Hepatocyte (in vitro differentiated cells): Measurements from ENCODE around the gene C19orf73. TPM values are rescaled to one million over a fixed set of nuclear protein-coding genes. Genes with fewer than 3 reads are reported as not detected.

Experiments
- DNase-seq: peaks from one replicate; pipeline ENCODE4 v3.0.0-alpha.2; 2016; ENCODE audit warnings: low spot score
- H2AFZ ChIP-seq: fragments of 200-600 bp; sonication (generic); 2 replicates; pipeline ENCODE4 v1.6.0; 2016; ENCODE audit warnings: antibody characterized with exemption, mild to moderate bottlenecking
- H3K27ac ChIP-seq: fragments of 200-600 bp; sonication (generic); 2 replicates; pipeline ENCODE4 v1.5.1; 2016; ENCODE audit warnings: mild to moderate bottlenecking
- H3K27me3 ChIP-seq: fragments of 200-600 bp; sonication (generic); 2 replicates; pipeline ENCODE4 v1.6.1; 2016
- H3K36me3 ChIP-seq: fragments of 200-600 bp; sonication (generic); replicated peaks from 2 replicates; pipeline ENCODE4 v1.5.1; 2016; ENCODE audit warnings: low read depth; ENCODE audit not compliant: insufficient read depth
- H3K4me1 ChIP-seq: fragments of 200-600 bp; sonication (generic); 2 replicates; pipeline ENCODE4 v1.5.1; 2016; ENCODE audit warnings: mild to moderate bottlenecking, moderate library complexity; ENCODE audit not compliant: insufficient read depth
- H3K4me2 ChIP-seq: fragments of 200-600 bp; sonication (generic); 2 replicates; pipeline ENCODE4 v1.6.0; 2016
- H3K4me3 ChIP-seq: fragments of 200-600 bp; sonication (generic); 2 replicates; pipeline ENCODE4 v1.5.1; 2016; ENCODE audit warnings: mild to moderate bottlenecking
- H3K79me2 ChIP-seq: fragments of 200-600 bp; sonication (generic); 2 replicates; pipeline ENCODE4 v1.6.0; 2017; ENCODE audit warnings: mild to moderate bottlenecking
- H3K9me2 ChIP-seq: fragments of 200-600 bp; sonication (generic); replicated peaks from 2 replicates; pipeline ENCODE4 v1.6.0; 2017; ENCODE audit warnings: mild to moderate bottlenecking; ENCODE audit not compliant: insufficient read depth
- H3K9me3 ChIP-seq: fragments of 200-600 bp; sonication (generic); 2 replicates; pipeline ENCODE4 v1.5.1; 2016; ENCODE audit warnings: low read depth, mild to moderate bottlenecking
- H4K20me1 ChIP-seq: fragments of 200-600 bp; sonication (generic); 2 replicates; pipeline ENCODE4 v1.6.0; 2016; ENCODE audit warnings: mild to moderate bottlenecking; ENCODE audit not compliant: insufficient read depth, poor library complexity, severe bottlenecking
- CTCF ChIP-seq: fragments of 200-600 bp; sonication (generic); IDR thresholded peaks from 2 replicates; pipeline ENCODE4 v1.5.1; 2016; ENCODE audit warnings: antibody characterized with exemption, mild to moderate bottlenecking; ENCODE audit not compliant: poor library complexity
- EZH2 ChIP-seq: fragments of 200-600 bp; sonication (generic); IDR thresholded peaks from 2 replicates; pipeline ENCODE4 v1.6.1; 2016; ENCODE audit warnings: antibody characterized with exemption, mild to moderate bottlenecking, borderline replicate concordance
- EZH2phosphoT487 ChIP-seq: fragments of 200-600 bp; sonication (generic); IDR thresholded peaks from one replicate; pipeline ENCODE4 v1.6.1; 2018; ENCODE audit warnings: antibody characterized with exemption, mild to moderate bottlenecking, low read depth, moderate library complexity; ENCODE audit not compliant: unreplicated experiment, severe bottlenecking
- WGBS: methylation state at CpG from one replicate; pipeline ENCODE4 v1.1.6; 2016; ENCODE audit warnings: low lambda C conversion rate; ENCODE audit errors: missing lambda C conversion rate; 5-methylcytosine and 5-hydroxymethylcytosine counted together
- polyA plus RNA-seq: library from polyadenylated mRNA; unstranded; fragments of >200 nt; fragmentation: Nextera tagmentation; extraction: Ambion mirVana; gene quantifications from 2 replicates; pipeline ENCODE4 v1.2.1, GENCODE V29; 2016
- total RNA-seq: library from RNA; depleted of rRNA; stranded (reverse); fragments of >200 nt; gene quantifications from 2 replicates; pipeline ENCODE4 v1.2.3, GENCODE V29; 2014

C19orf73 gene
- total and polyA plus RNA-seq, 2 experiments from 2014 or later = 1.9 to 2.7 TPM

GRCh38 chr19:49094505-49095482, 24.1 kb downstream of the C19orf73 start:
- Histone ChIP-seq H3K27ac (no peak overlapping the region), H3K36me3 (no peaks in the 10 kb centered on the region), H3K9me2 (no peaks in the 10 kb centered on the region), H3K79me2 (peaks cover 75% of the 10 kb centered on the region), H3K4me3 (no peak overlapping the region), H3K4me2 (no peak overlapping the region), H3K9me3 (no peaks in the 10 kb centered on the region), H4K20me1 (peaks cover 60% of the 10 kb centered on the region), H3K27me3 (no peaks in the 10 kb centered on the region), H2AFZ (no peak overlapping the region), H3K4me1 (no peaks in the 10 kb centered on the region)
- WGBS = 93% methylated on average over 23 of the region's 23 CpGs
- TF ChIP-seq EZH2phosphoT487 = no peak
- no peak for TF ChIP-seq CTCF
- no peak for TF ChIP-seq EZH2
- DNase-seq = no peak

DNA sequence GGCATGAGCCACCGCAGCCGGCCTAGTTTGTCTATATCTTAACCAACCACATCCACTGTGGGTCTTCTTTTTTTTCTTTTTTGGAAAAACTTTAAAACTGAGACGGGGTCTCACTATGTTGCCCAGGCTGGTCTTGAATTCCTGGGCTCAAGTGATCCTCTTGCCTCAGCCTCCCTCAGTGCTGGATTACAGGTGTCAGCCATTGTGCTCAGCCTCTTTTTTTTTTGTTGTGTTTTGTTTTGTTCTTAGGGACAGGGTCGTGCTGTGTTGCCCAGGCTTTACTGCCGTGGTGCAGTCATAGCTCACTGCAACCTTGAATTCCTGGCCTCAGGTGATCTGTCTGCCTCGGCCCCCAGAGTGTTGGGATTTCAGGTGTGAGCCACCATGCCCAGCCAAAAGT, 26.3 kb downstream of the C19orf73 start:
- DNase-seq = no peak
- TF ChIP-seq EZH2phosphoT487 (no peak), EZH2 (no peak), CTCF (no peak)
- H3K4me3 ChIP-seq = no peak overlapping the region
- no peaks in the 10 kb centered on the region for H3K9me3 ChIP-seq
- no peaks in the 10 kb centered on the region for H3K4me1 ChIP-seq
- 97% methylated on average over 6 of the region's 6 CpGs for WGBS
- no peaks in the 10 kb centered on the region for H3K36me3 ChIP-seq
- no peak overlapping the region for H2AFZ ChIP-seq
- H4K20me1 ChIP-seq = peaks cover 63% of the 10 kb centered on the region
- no peaks in the 10 kb centered on the region for H3K9me2 ChIP-seq
- H3K4me2 ChIP-seq = no peak overlapping the region
- no peak overlapping the region for H3K27ac ChIP-seq
- no peaks in the 10 kb centered on the region for H3K27me3 ChIP-seq
- H3K79me2 ChIP-seq = peaks cover 77% of the 10 kb centered on the region

GRCh38 chr19:49091391-49092038, 27.4 kb downstream of the C19orf73 start:
- H3K4me3 ChIP-seq = no peak overlapping the region
- WGBS = 97% methylated on average over 17 of the region's 17 CpGs
- H3K4me1 ChIP-seq = peaks cover 11% of the 10 kb centered on the region
- DNase-seq = no peak
- H4K20me1 ChIP-seq = peaks cover 63% of the 10 kb centered on the region
- H3K36me3 ChIP-seq = no peaks in the 10 kb centered on the region
- no peaks in the 10 kb centered on the region for H3K9me3 ChIP-seq
- H2AFZ ChIP-seq = no peak overlapping the region
- peaks cover 83% of the 10 kb centered on the region for H3K79me2 ChIP-seq
- no peaks in the 10 kb centered on the region for H3K9me2 ChIP-seq
- no peaks in the 10 kb centered on the region for H3K27me3 ChIP-seq
- no peak overlapping the region for H3K4me2 ChIP-seq
- TF ChIP-seq EZH2phosphoT487 = no peak
- TF ChIP-seq EZH2 = no peak
- no peak for TF ChIP-seq CTCF
- no peak overlapping the region for H3K27ac ChIP-seq
